Lung (tissue), 12 donors: ENCODE measurements around the gene SYNPO2. TPM values are rescaled to one million over a fixed set of nuclear protein-coding genes. Genes with fewer than 3 reads are reported as not detected.

Experiments
- ATAC-seq: fragments of 200-7000 bp; cut with Tn5 transposase; one replicate; pipeline ENCODE4 v1.9.1; 2020; ENCODE audit warnings: moderate number of reproducible peaks; ENCODE audit not compliant: insufficient read depth, low FRiP score
- DNase-seq, 3 donors: peaks; one replicate each; pipeline ENCODE4 v3.0.0-alpha.2; 2013 to 2017
- H3K27ac ChIP-seq, 2 donors: one replicate each; pipeline ENCODE4 v1.5.1; 2013; ENCODE audit warnings: mild to moderate bottlenecking in 2 of 2, moderate library complexity in 2 of 2, control low read depth in 1 of 2, inconsistent platforms in 1 of 2, low read depth in 1 of 2, low read length in 1 of 2
- H3K27me3 ChIP-seq, 3 donors: one replicate each; pipeline ENCODE4 v1.5.1; 2013; ENCODE audit warnings: low read length in 2 of 3; ENCODE audit not compliant: control insufficient read depth in 3 of 3, insufficient read depth in 3 of 3
- H3K36me3 ChIP-seq, 4 donors: one replicate each; pipeline ENCODE4 v1.5.1; 2013; ENCODE audit warnings: low read length in 4 of 4, mild to moderate bottlenecking in 1 of 4, moderate library complexity in 1 of 4; ENCODE audit not compliant: control insufficient read depth in 4 of 4, insufficient read depth in 4 of 4
- H3K4me1 ChIP-seq, 5 donors: one replicate each; pipeline ENCODE4 v1.5.1; 2013; ENCODE audit warnings: low read length in 5 of 5, mild to moderate bottlenecking in 2 of 5, moderate library complexity in 1 of 5; ENCODE audit not compliant: control insufficient read depth in 5 of 5, insufficient read depth in 5 of 5
- H3K4me3 ChIP-seq: one replicate; pipeline ENCODE4 v1.5.1; 2013; ENCODE audit warnings: mild to moderate bottlenecking, control low read depth, moderate library complexity
- H3K9ac ChIP-seq, 2 donors: one replicate each; pipeline ENCODE4 v1.5.1; 2013; ENCODE audit warnings: low read length in 2 of 2, control low read depth in 1 of 2; ENCODE audit not compliant: insufficient read depth in 1 of 2
- H3K9me3 ChIP-seq, 4 donors: one replicate each; pipeline ENCODE4 v1.5.1; 2013; ENCODE audit warnings: low read length in 3 of 4, mild to moderate bottlenecking in 1 of 4, moderate library complexity in 1 of 4; ENCODE audit not compliant: control insufficient read depth in 4 of 4, insufficient read depth in 3 of 4
- CTCF ChIP-seq: IDR thresholded peaks from 2 replicates; pipeline ENCODE4 v1.5.1; 2012; ENCODE audit warnings: mild to moderate bottlenecking; ENCODE audit errors: control extremely low read depth, extremely low read depth
- WGBS, 2 donors: extraction: QIAGEN DNeasy Blood & Tissue Kit; methylation state at CpG; one replicate each; pipeline ENCODE4 v1.1.7; 2013; 5-methylcytosine and 5-hydroxymethylcytosine counted together
- polyA plus RNA-seq, 2 donors: library from polyadenylated mRNA; stranded (reverse); fragments of 200-250 nt; gene quantifications; one replicate each; pipeline ENCODE4 v1.2.1, GENCODE V29; 2013
- total RNA-seq, 2 donors: library from RNA; depleted of rRNA in 1 of 2; stranded (reverse); fragments of >200 nt in 1 of 2; gene quantifications; one replicate each; pipeline ENCODE4 v1.2.1, GENCODE V29; 2014 to 2021
- donor health status: control.
- donor health status: control.
- donor health status: Bipolar disorder and iron deficiency.
- donor health status: healthy.
- donor health status: DM: yes; HTN: yes; CAD: no.

SYNPO2 gene
- total and polyA plus RNA-seq, 4 donors = 3.5 to 27.6 (median 10.1) TPM

- no peak for TF ChIP-seq CTCF
- Histone ChIP-seq H3K9ac (no peak overlapping the region), H3K4me3 (no peak overlapping the region), H3K4me1 (peaks cover 0 to 31% (median 0%) of the 10 kb centered on the region in 5 donors), H3K36me3 (no peaks in the 10 kb centered on the region), H3K27ac (no peak overlapping the region), H3K9me3 (no peaks in the 10 kb centered on the region), H3K27me3 (no peaks in the 10 kb centered on the region)
- ATAC-seq = peak; percentile 19
- 77 to 86% methylated on average over 10 of the region's 10 CpGs for WGBS, 2 donors
- peak in 1 of 3 donors; percentile 25 for DNase-seq
Measured at GRCh38 chr4:118957722-118958445, 69.2 kb downstream of the SYNPO2 start.

GRCh38 chr4:118962540-118962939 is 73.9 kb downstream of the SYNPO2 start:
- no peak for TF ChIP-seq CTCF
- H3K27me3 ChIP-seq = no peaks in the 10 kb centered on the region
- H3K9ac ChIP-seq = no peak overlapping the region
- H3K4me1 ChIP-seq = peaks cover 0 to 27% (median 2%) of the 10 kb centered on the region in 5 donors
- H3K4me3 ChIP-seq = no peak overlapping the region
- DNase-seq (no peak), ATAC-seq (no peak)
- no peaks in the 10 kb centered on the region for H3K9me3 ChIP-seq
- no peaks in the 10 kb centered on the region for H3K36me3 ChIP-seq
- no peak overlapping the region for H3K27ac ChIP-seq

GRCh38 chr4:118964891-118965411 is 76.3 kb downstream of the SYNPO2 start:
- no peak overlapping the region for H3K9ac ChIP-seq
- peaks cover 2 to 33% (median 8%) of the 10 kb centered on the region in 5 donors for H3K4me1 ChIP-seq
- TF ChIP-seq CTCF = no peak
- H3K9me3 ChIP-seq = no peaks in the 10 kb centered on the region
- H3K27me3 ChIP-seq = no peaks in the 10 kb centered on the region
- 63 to 72% methylated on average over 3 of the region's 3 CpGs for WGBS, 2 donors
- H3K36me3 ChIP-seq = no peaks in the 10 kb centered on the region
- H3K27ac ChIP-seq = peak overlapping the region in 1 of 2 donors; percentile 33
- no peak overlapping the region for H3K4me3 ChIP-seq
- peak; percentile 23 for ATAC-seq
- peak; percentile 34 to 91 (median 86) for DNase-seq

GRCh38 chr4:118967393-118967792 is 78.7 kb downstream of the SYNPO2 start:
- Histone ChIP-seq H3K27me3 (no peaks in the 10 kb centered on the region), H3K4me3 (no peak overlapping the region), H3K36me3 (no peaks in the 10 kb centered on the region), H3K4me1 (peaks cover 2 to 41% (median 8%) of the 10 kb centered on the region in 5 donors), H3K27ac (peak overlapping the region; percentile 12 to 29), H3K9ac (no peak overlapping the region), H3K9me3 (no peaks in the 10 kb centered on the region)
- no peak for ATAC-seq
- no peak for DNase-seq
- TF ChIP-seq CTCF = no peak
- 78 to 86% methylated on average over 2 of the region's 2 CpGs for WGBS, 2 donors
